Astrocyte (in vitro differentiated cells and primary cell): Measurements from ENCODE around the gene PRELID3B. TPM values are rescaled to one million over a fixed set of nuclear protein-coding genes. Genes with fewer than 3 reads are reported as not detected.
A peak's percentile ranks its signal among the peaks of the same experiment; 100 is the strongest.

Experiments used
- DNase-seq: peaks from one replicate; pipeline ENCODE4 v3.0.0-alpha.2; 2010; ENCODE audit warnings: low read depth
- FAIRE-seq: peaks from 2 replicates; lab custom pipeline; 2011; peaks lifted over from hg19 to GRCh38; lab: Jason Lieb, UNC
- H2AFZ ChIP-seq: 2 replicates; pipeline ENCODE4 v1.6.0; 2012; ENCODE audit warnings: low read depth, low read length, inconsistent platforms
- H3K27ac ChIP-seq: 2 replicates; pipeline ENCODE4 v1.5.1; 2011; ENCODE audit warnings: low read depth, low read length, inconsistent platforms
- H3K27me3 ChIP-seq: 2 replicates; pipeline ENCODE4 v1.6.0; 2011; ENCODE audit warnings: low read length, inconsistent platforms; ENCODE audit not compliant: insufficient read depth
- H3K36me3 ChIP-seq: 2 replicates; pipeline ENCODE4 v1.5.1; 2011; ENCODE audit warnings: low read length, inconsistent platforms; ENCODE audit not compliant: insufficient read depth
- H3K4me1 ChIP-seq: 2 replicates; pipeline ENCODE4 v1.5.1; 2011; ENCODE audit warnings: low read length, inconsistent platforms; ENCODE audit not compliant: insufficient read depth
- H3K4me2 ChIP-seq: 2 replicates; pipeline ENCODE4 v1.6.0; 2012; ENCODE audit warnings: low read length, inconsistent platforms
- H3K4me3 ChIP-seq: 2 replicates; pipeline ENCODE4 v1.5.1; 2011; ENCODE audit warnings: low read depth, mild to moderate bottlenecking, low read length, inconsistent platforms; ENCODE audit not compliant: insufficient read depth
- H3K79me2 ChIP-seq: 2 replicates; pipeline ENCODE4 v1.6.0; 2012; ENCODE audit warnings: mild to moderate bottlenecking, low read length, inconsistent platforms; ENCODE audit not compliant: insufficient read depth
- H3K9ac ChIP-seq: 2 replicates; pipeline ENCODE4 v1.6.0; 2012; ENCODE audit warnings: mild to moderate bottlenecking, low read length, inconsistent platforms
- H3K9me3 ChIP-seq: 2 replicates; pipeline ENCODE4 v1.5.1; 2012; ENCODE audit warnings: low read depth, mild to moderate bottlenecking, low read length, inconsistent platforms; ENCODE audit not compliant: insufficient read depth
- H4K20me1 ChIP-seq: 2 replicates; pipeline ENCODE4 v1.6.0; 2012; ENCODE audit warnings: low read length, inconsistent platforms; ENCODE audit not compliant: insufficient read depth
- H3K27ac Mint-ChIP-seq: one replicate; pipeline ENCODE4 v1.8.0; 2021; ENCODE audit warnings: mild to moderate bottlenecking, mixed read lengths; ENCODE audit not compliant: unreplicated experiment
- H3K27me3 Mint-ChIP-seq: one replicate; pipeline ENCODE4 v1.8.0; 2021; ENCODE audit warnings: low read depth, mixed read lengths; ENCODE audit not compliant: unreplicated experiment
- H3K36me3 Mint-ChIP-seq: one replicate; pipeline ENCODE4 v1.8.0; 2021; ENCODE audit warnings: low read depth, mixed read lengths; ENCODE audit not compliant: unreplicated experiment
- H3K4me1 Mint-ChIP-seq: one replicate; pipeline ENCODE4 v1.8.0; 2021; ENCODE audit warnings: low read depth, mixed read lengths; ENCODE audit not compliant: unreplicated experiment
- H3K4me3 Mint-ChIP-seq: one replicate; pipeline ENCODE4 v1.8.0; 2021; ENCODE audit warnings: mild to moderate bottlenecking, moderate library complexity, mixed read lengths; ENCODE audit not compliant: unreplicated experiment
- H3K9me3 Mint-ChIP-seq: one replicate; pipeline ENCODE4 v1.8.0; 2021; ENCODE audit warnings: mild to moderate bottlenecking, mixed read lengths; ENCODE audit not compliant: unreplicated experiment
- EZH2 ChIP-seq: IDR thresholded peaks from 2 replicates; pipeline ENCODE4 v1.6.1; 2012; ENCODE audit warnings: mild to moderate bottlenecking, low read length, inconsistent platforms; ENCODE audit not compliant: insufficient read depth
- total RNA-seq: library from RNA; stranded (reverse); gene quantifications from 2 replicates; pipeline ENCODE4 v1.2.1, GENCODE V29; 2021
- TF ChIP-seq, protein P1 (sequence below): IDR thresholded peaks from 2 replicates; pipeline ENCODE4 v1.5.1; 2011; ENCODE audit warnings: low read depth, mild to moderate bottlenecking, inconsistent platforms, low read length, moderate library complexity; ENCODE audit not compliant: insufficient read depth

Gene PRELID3B
- total RNA-seq, 1 donor from 2014 or later = 68.8 TPM

GRCh38 chr20:59032023-59032712 is 10.4 kb downstream of the PRELID3B start, which contains the start of gene ATP5F1E:
Gene ATP5F1E, minus strand, starts transcription at chr20:59032335. Its CDS starts 84 bp downstream, at chr20:59032251.
- peaks cover 58% of the 10 kb centered on the region for H3K79me2 ChIP-seq

GRCh38 chr20:59031564-59032022 is 11.0 kb downstream of the PRELID3B start:
- H3K9ac ChIP-seq = peak overlapping the region; percentile 93
- peaks cover 43% of the 10 kb centered on the region for H4K20me1 ChIP-seq
- Mint-ChIP-seq H3K4me3 (peak overlapping the region; percentile 92), H3K4me1 (peaks cover 45% of the 10 kb centered on the region), H3K36me3 (peaks cover 12% of the 10 kb centered on the region), H3K27me3 (no peaks in the 10 kb centered on the region), H3K27ac (peak overlapping the region; percentile 43), H3K9me3 (no peaks in the 10 kb centered on the region)
- no peak for FAIRE-seq
- H3K4me1 ChIP-seq = peaks cover 37% of the 10 kb centered on the region
- peak overlapping the region; percentile 92 for H3K4me2 ChIP-seq
- peaks cover 38% of the 10 kb centered on the region for H3K36me3 ChIP-seq
- H2AFZ ChIP-seq = peak overlapping the region; percentile 89
- H3K79me2 ChIP-seq = peaks cover 59% of the 10 kb centered on the region
- TF ChIP-seq, protein P1, sequence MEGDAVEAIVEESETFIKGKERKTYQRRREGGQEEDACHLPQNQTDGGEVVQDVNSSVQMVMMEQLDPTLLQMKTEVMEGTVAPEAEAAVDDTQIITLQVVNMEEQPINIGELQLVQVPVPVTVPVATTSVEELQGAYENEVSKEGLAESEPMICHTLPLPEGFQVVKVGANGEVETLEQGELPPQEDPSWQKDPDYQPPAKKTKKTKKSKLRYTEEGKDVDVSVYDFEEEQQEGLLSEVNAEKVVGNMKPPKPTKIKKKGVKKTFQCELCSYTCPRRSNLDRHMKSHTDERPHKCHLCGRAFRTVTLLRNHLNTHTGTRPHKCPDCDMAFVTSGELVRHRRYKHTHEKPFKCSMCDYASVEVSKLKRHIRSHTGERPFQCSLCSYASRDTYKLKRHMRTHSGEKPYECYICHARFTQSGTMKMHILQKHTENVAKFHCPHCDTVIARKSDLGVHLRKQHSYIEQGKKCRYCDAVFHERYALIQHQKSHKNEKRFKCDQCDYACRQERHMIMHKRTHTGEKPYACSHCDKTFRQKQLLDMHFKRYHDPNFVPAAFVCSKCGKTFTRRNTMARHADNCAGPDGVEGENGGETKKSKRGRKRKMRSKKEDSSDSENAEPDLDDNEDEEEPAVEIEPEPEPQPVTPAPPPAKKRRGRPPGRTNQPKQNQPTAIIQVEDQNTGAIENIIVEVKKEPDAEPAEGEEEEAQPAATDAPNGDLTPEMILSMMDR = no peak
- TF ChIP-seq EZH2 = no peak
- peak overlapping the region; percentile 81 for H3K4me3 ChIP-seq
- H3K9me3 ChIP-seq = no peaks in the 10 kb centered on the region
- no peak for DNase-seq
- no peaks in the 10 kb centered on the region for H3K27me3 ChIP-seq
- peak overlapping the region; percentile 89 for H3K27ac ChIP-seq

More at GRCh38 chr20:59032023-59032712, 10.4 kb downstream of the PRELID3B start, which contains the start of gene ATP5F1E:
- H3K9ac ChIP-seq = peak within 1 kb of the TSS; percentile 93
- H3K27ac ChIP-seq = peak within 1 kb of the TSS; percentile 89
- TF ChIP-seq, protein P1 = no peak
- H3K27me3 ChIP-seq = no peaks in the 10 kb centered on the region
- H3K27ac Mint-ChIP-seq = peak within 1 kb of the TSS; percentile 98
- peak within 1 kb of the TSS; percentile 81 for H3K4me3 ChIP-seq
- peaks cover 37% of the 10 kb centered on the region for H3K4me1 ChIP-seq
- no peaks in the 10 kb centered on the region for H3K27me3 Mint-ChIP-seq
- FAIRE-seq = no peak
- peak within 1 kb of the TSS; percentile 89 for H2AFZ ChIP-seq
- peaks cover 39% of the 10 kb centered on the region for H3K36me3 ChIP-seq
- DNase-seq = peak; percentile 83
- H3K4me3 Mint-ChIP-seq = peak within 1 kb of the TSS; percentile 93
- peaks cover 10% of the 10 kb centered on the region for H3K36me3 Mint-ChIP-seq
- no peaks in the 10 kb centered on the region for H3K9me3 Mint-ChIP-seq
- peaks cover 40% of the 10 kb centered on the region for H3K4me1 Mint-ChIP-seq
- peaks cover 37% of the 10 kb centered on the region for H4K20me1 ChIP-seq
- no peaks in the 10 kb centered on the region for H3K9me3 ChIP-seq
- peak within 1 kb of the TSS; percentile 92 for H3K4me2 ChIP-seq
